K562 (cell line): ENCODE data around the gene SPATA20. TPM values are rescaled to one million over a fixed set of nuclear protein-coding genes. Genes with fewer than 3 reads are reported as not detected.

ENCODE experiments used
- ARNT ChIP-seq, 2 experiments: fragments of 450-650 bp; IDR thresholded peaks; 2 replicates each; pipeline ENCODE4 v1.6.1; 2016; ENCODE audit warnings: mild to moderate bottlenecking in 1 of 2
- CHD4 ChIP-seq: fragments of 200-600 bp; sonication (generic); IDR thresholded peaks from 3 replicates; pipeline ENCODE4 v1.6.1; 2012; ENCODE audit warnings: low read depth, mild to moderate bottlenecking, mixed read lengths, low read length, inconsistent platforms; ENCODE audit not compliant: insufficient read depth, insufficient replicate concordance, poor library complexity, severe bottlenecking
- FOXK1 ChIP-seq: sonication (generic); formaldehyde crosslinking; IDR thresholded peaks from 2 replicates; pipeline ENCODE4 v1.8.0; 2022; ENCODE audit warnings: missing genetic modification reagents, mild to moderate bottlenecking, borderline replicate concordance
- ILF3 ChIP-seq: fragments of 450-650 bp; IDR thresholded peaks from 2 replicates; pipeline ENCODE4 v1.6.1; 2018; ENCODE audit warnings: antibody characterized with exemption, mild to moderate bottlenecking, moderate library complexity, borderline replicate concordance
- KHSRP ChIP-seq: fragments of 450-650 bp; IDR thresholded peaks from 2 replicates; pipeline ENCODE4 v1.6.1; 2017
- NELFE ChIP-seq: IDR thresholded peaks from 2 replicates; pipeline ENCODE4 v1.6.1; 2011; ENCODE audit warnings: mild to moderate bottlenecking; ENCODE audit not compliant: insufficient read depth, insufficient read length
- PHF20 ChIP-seq: fragments of 450-650 bp; IDR thresholded peaks from 2 replicates; pipeline ENCODE4 v1.6.1; 2018; ENCODE audit not compliant: partially characterized antibody
- RBM39 ChIP-seq: fragments of 200-400 bp; formaldehyde crosslinking; optimal IDR thresholded peaks from 2 replicates; pipeline ENCODE3; 2018; ENCODE audit warnings: low read depth, low read length
- TRIM24 ChIP-seq, 2 experiments: fragments of 450-650 bp; IDR thresholded peaks; 2 replicates each; pipeline ENCODE4 v1.6.1; 2016
- YY1 ChIP-seq, 3 experiments: IDR thresholded peaks; 2 replicates each; pipeline ENCODE4 v1.6.1; 2011; ENCODE audit warnings: low read length in 2 of 3, mild to moderate bottlenecking in 2 of 3, moderate library complexity in 2 of 3, borderline replicate concordance in 1 of 3, control low read depth in 1 of 3, low read depth in 1 of 3; ENCODE audit not compliant: insufficient read depth in 3 of 3, insufficient replicate concordance in 2 of 3, control insufficient read depth in 1 of 3, insufficient read length in 1 of 3; ENCODE audit errors: extremely low read depth in 1 of 3
- ZBTB2 ChIP-seq: fragments of 450-650 bp; IDR thresholded peaks from 2 replicates; pipeline ENCODE4 v1.6.1; 2016; ENCODE audit warnings: antibody characterized with exemption
- ZBTB7A ChIP-seq: IDR thresholded peaks from 2 replicates; pipeline ENCODE4 v1.6.1; 2011; ENCODE audit warnings: low read depth, mild to moderate bottlenecking, low read length, moderate library complexity, borderline replicate concordance; ENCODE audit not compliant: control insufficient read depth
- ZFP36 ChIP-seq: fragments of 150-350 bp; IDR thresholded peaks from 2 replicates; pipeline ENCODE4 v1.6.1; 2018; ENCODE audit warnings: low read length, low read depth; ENCODE audit not compliant: partially characterized antibody
- ZMIZ1 ChIP-seq, 2 experiments: fragments of 150-350 bp in 1 of 2; IDR thresholded peaks; 2 replicates each; pipeline ENCODE4 v1.6.1; 2012 to 2016; ENCODE audit warnings: low read depth in 2 of 2, low read length in 2 of 2, mild to moderate bottlenecking in 1 of 2, moderate library complexity in 1 of 2
- ZNF274 ChIP-seq: IDR thresholded peaks from 2 replicates; pipeline ENCODE4 v1.6.1; 2011; ENCODE audit warnings: low read depth, mild to moderate bottlenecking, low read length, moderate library complexity, borderline replicate concordance
- ZSCAN29 ChIP-seq: fragments of 450-650 bp; IDR thresholded peaks from 2 replicates; pipeline ENCODE4 v1.6.1; 2017
- polyA plus RNA-seq, 8 experiments: library from polyadenylated mRNA; depleted of rRNA in 4 of 8; stranded (reverse) in 5 of 8; unstranded in 3 of 8; fragments of >200 nt; fragmentation: Nextera tagmentation in 2 of 8; fragmentation: Illumina TruSeq in 1 of 8; extraction: Ambion mirVana in 2 of 8; extraction: Trizol in 1 of 8; gene quantifications; 2 replicates each; pipeline versions ENCODE4 v1.2.1 to v1.2.3, GENCODE V29; 2011 to 2014; ENCODE audit warnings: inconsistent platforms in 1 of 8, missing spikeins in 1 of 8
- total RNA-seq, 7 experiments: library from RNA; depleted of rRNA in 6 of 7; stranded (reverse); fragments of >200 nt in 6 of 7; fragmentation: Illumina TruSeq in 2 of 7; extraction: Trizol in 2 of 7; gene quantifications; 2 replicates each; pipeline versions ENCODE4 v1.2.1 to v1.2.3, GENCODE V29; 2011 to 2021; ENCODE audit warnings: low replicate concordance in 1 of 7
- TF ChIP-seq, protein P1 (sequence below): fragments of 250-450 bp; sonication (Bioruptor Pico); IDR thresholded peaks from 2 replicates; pipeline ENCODE4 v1.4.0; 2020; ENCODE audit warnings: mild to moderate bottlenecking, moderate library complexity
- TF ChIP-seq, protein P2 (sequence below): sonication (generic); formaldehyde crosslinking; IDR thresholded peaks from 2 replicates; pipeline ENCODE4 v1.9.0; 2022; ENCODE audit warnings: mild to moderate bottlenecking, missing genetic modification reagents
- TF ChIP-seq, protein P3 (sequence below): sonication (generic); formaldehyde crosslinking; IDR thresholded peaks from 2 replicates; pipeline ENCODE4 v1.8.0; 2022; ENCODE audit warnings: missing genetic modification reagents, mild to moderate bottlenecking, moderate library complexity, borderline replicate concordance

The SPATA20 gene
- total and polyA plus RNA-seq, 9 of the 15 experiments (the other 6 are each of a cell fraction or from before 2014, with no cell fraction given) = 0.08 to 4.0 (median 1.5) TPM

- TF ChIP-seq ILF3 (no peak), TRIM24 (IDR thresholded peaks at IDR 0.05) (no peak), FOXK1 (CRISPR knock-in tag) (no peak), ARNT (IDR thresholded peaks at IDR 0.05) (no peak), NELFE (no peak), ZFP36 (peak; percentile 88), ZSCAN29 (no peak), CHD4 (no peak), ZBTB2 (no peak), KHSRP (no peak), ZNF274 (no peak), ZMIZ1 (IDR thresholded peaks at IDR 0.05; ENCODE audit: low read depth in 2 of 2, low read length in 2 of 2) (no peak), ZBTB7A (peak; percentile 69), PHF20 (no peak), RBM39 (no peak), YY1 (IDR thresholded peaks at IDR 0.05; ENCODE audit: borderline replicate concordance in 1 of 3, control insufficient read depth in 1 of 3, extremely low read depth in 1 of 3, insufficient read depth in 3 of 3, insufficient read length in 1 of 3, insufficient replicate concordance in 2 of 3, low read depth in 1 of 3, low read length in 2 of 3) (peak in 2 of 3 experiments; percentile 70 to 80)
- TF ChIP-seq, protein P1, sequence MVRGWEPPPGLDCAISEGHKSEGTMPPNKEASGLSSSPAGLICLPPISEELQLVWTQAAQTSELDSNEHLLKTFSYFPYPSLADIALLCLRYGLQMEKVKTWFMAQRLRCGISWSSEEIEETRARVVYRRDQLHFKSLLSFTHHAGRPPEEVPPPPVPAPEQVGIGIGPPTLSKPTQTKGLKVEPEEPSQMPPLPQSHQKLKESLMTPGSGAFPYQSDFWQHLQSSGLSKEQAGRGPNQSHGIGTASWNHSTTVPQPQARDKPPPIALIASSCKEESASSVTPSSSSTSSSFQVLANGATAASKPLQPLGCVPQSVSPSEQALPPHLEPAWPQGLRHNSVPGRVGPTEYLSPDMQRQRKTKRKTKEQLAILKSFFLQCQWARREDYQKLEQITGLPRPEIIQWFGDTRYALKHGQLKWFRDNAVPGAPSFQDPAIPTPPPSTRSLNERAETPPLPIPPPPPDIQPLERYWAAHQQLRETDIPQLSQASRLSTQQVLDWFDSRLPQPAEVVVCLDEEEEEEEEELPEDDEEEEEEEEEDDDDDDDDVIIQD = no peak
- TF ChIP-seq, protein P2, sequence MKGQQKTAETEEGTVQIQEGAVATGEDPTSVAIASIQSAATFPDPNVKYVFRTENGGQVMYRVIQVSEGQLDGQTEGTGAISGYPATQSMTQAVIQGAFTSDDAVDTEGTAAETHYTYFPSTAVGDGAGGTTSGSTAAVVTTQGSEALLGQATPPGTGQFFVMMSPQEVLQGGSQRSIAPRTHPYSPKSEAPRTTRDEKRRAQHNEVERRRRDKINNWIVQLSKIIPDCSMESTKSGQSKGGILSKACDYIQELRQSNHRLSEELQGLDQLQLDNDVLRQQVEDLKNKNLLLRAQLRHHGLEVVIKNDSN = no peak
- TF ChIP-seq, protein P3, sequence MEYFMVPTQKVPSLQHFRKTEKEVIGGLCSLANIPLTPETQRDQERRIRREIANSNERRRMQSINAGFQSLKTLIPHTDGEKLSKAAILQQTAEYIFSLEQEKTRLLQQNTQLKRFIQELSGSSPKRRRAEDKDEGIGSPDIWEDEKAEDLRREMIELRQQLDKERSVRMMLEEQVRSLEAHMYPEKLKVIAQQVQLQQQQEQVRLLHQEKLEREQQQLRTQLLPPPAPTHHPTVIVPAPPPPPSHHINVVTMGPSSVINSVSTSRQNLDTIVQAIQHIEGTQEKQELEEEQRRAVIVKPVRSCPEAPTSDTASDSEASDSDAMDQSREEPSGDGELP (CRISPR knock-in tag) = peak; percentile 48; the same call in 1 of the 2 replicates
Measured at GRCh38 chr17:50547035-50547735, at the start of gene SPATA20 (continued).
